ENCODE measurements around the gene PADI2. TPM values are rescaled to one million over a fixed set of nuclear protein-coding genes. Genes with fewer than 3 reads are reported as not detected.

Gene PADI2
- 8.6 TPM for total RNA-seq

- peak; percentile 63 for DNase-seq (ENCODE audit: low spot score)
Observed at GRCh38 chr1:17119076-17119772, at the start of gene PADI2. Gene PADI2, minus strand, starts transcription at chr1:17119451. Its CDS starts 80 bp downstream, at chr1:17119371.

DNA sequence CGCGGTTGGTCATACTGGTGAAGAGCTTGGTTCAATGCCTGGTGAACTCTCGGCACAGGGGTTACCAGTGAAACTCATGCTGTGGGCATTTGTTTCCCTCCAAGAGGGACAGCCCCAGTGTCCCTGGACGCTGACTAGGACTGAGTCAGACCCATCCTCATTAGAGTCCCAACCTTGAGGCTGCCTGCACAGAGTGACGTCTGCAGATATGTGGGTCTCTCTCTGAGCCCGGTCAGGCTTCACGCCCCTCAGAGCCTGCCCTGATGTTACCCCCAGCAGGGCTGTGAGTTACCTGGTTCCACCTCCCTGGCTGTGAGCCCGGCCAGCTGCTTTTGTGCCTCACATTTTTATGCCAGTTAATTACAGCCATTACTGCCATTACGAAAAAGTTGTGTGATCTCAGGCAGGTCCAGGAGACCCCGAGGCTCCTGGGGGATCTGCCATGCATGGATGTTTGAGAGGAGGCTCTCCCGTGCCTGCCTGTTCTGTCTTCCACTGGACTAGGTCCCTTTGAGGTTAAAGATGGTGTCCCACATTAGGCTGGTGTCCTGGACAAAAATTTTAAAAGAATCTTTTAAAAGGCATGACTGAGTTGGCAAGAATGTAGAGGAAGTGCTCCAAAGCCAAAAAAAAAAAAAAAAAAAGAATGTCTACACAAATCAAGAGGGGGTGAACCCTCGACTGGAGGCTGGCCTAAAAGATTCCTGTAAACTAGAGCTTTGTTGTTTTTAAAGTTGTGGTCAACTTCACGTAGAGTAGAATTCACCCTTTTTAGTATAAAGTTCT lies 49.0 kb upstream of the PADI2 start:
- DNase-seq (ENCODE audit: low spot score), result no peak

DNA sequence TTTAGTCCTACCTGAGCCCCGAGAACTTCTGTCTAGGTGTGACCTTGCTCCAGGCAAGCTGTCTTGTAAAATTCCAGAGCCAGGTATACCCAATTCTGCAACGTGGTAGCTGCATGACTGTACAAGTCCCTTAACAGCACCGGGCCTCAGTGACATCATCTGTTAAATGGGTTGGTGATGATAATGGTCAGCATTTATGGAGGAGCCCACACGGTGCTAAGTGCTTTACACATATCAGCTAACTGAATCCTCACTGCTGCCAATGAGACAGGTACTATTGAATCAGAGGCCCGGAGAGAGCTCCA lies 48.5 kb upstream of the PADI2 start:
- DNase-seq (ENCODE audit: low spot score), result no peak

DNA sequence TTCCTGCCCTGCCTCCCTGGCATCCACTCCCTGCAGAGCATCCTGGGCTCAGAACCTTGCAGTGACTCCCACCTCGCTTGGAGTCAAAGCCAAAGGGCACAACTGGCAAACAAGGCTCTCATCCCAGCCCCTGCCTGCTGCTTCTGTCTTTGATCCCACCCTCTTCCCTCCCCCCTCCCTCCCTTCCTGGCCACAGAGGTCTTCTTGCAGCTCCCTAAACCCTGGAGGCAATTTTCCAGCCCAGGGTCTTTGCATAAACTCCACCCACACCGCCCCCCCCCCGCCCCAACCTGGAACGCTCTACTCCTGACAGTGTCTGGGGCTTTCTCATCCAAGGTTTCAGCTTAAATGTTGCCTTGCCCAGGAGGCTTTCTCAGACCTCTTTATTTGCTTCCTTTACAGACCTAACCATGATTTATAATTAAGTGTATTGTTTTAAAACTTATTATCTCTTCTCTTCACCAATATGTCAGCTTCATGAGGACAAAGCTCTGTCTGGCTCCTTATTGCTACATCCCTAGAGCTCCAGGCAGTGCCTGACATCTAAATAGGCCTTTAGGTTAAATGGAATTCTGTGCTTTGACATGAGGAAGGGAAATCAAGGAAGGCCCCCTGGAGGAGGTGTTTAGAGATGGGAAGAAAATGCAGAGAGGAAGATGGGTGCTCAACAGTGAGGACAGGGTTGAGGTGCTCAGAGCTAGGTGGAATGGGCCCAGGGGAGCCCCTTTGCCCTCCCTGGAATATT lies 48.0 kb upstream of the PADI2 start:
- no peak for DNase-seq (ENCODE audit: low spot score)

- no peak for DNase-seq (ENCODE audit: low spot score)
Observed at GRCh38 chr1:17165823-17166222, 46.6 kb upstream of the PADI2 start.

DNA sequence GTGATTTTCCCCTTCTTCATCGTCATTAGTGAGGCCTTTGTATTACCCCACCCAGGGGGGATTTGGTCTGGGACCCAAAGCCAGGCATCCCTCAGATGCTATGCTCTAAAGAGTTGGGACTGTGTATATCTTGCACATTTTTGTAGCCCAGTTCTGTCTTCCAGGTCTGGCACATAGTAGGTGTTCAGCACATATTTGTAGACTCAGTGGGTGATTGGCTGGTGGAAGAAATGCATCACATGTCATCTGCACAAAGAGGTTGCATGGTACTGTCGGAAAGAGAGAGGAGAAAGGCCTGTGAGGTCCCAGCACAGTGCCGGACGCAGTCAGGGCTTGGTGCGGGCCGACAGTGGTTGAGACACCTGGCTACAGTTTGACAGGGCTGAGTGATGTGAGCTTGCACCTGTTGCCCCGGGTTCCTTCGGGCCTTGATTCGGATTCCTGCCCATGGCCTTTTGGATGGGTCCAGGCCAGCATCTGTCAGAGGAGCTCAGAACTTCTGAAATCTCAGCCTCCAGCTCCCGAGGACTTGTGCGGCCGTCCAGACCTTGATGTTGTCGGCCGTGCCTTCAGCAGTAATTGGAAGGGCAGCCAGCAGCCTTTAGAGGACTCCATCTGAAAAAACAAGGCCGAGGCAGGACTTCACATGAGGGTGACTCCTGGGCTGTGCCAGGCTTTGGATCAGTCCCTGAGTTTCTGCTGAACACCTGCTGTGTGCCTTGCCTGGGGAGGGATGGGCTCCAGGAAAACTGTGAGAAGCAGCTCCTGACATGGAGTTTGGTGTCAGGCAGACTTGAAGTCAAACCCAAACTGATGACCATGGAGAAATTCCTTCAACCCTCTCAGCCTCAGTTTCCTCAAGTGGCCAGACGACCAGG lies 44.8 kb upstream of the PADI2 start:
- DNase-seq (ENCODE audit: low spot score), result no peak

- DNase-seq (ENCODE audit: low spot score), result no peak
Observed at GRCh38 chr1:17163371-17163770, 44.1 kb upstream of the PADI2 start.

GRCh38 chr1:17162941-17163340 lies 43.7 kb upstream of the PADI2 start:
- DNase-seq (ENCODE audit: low spot score), result no peak

DNA sequence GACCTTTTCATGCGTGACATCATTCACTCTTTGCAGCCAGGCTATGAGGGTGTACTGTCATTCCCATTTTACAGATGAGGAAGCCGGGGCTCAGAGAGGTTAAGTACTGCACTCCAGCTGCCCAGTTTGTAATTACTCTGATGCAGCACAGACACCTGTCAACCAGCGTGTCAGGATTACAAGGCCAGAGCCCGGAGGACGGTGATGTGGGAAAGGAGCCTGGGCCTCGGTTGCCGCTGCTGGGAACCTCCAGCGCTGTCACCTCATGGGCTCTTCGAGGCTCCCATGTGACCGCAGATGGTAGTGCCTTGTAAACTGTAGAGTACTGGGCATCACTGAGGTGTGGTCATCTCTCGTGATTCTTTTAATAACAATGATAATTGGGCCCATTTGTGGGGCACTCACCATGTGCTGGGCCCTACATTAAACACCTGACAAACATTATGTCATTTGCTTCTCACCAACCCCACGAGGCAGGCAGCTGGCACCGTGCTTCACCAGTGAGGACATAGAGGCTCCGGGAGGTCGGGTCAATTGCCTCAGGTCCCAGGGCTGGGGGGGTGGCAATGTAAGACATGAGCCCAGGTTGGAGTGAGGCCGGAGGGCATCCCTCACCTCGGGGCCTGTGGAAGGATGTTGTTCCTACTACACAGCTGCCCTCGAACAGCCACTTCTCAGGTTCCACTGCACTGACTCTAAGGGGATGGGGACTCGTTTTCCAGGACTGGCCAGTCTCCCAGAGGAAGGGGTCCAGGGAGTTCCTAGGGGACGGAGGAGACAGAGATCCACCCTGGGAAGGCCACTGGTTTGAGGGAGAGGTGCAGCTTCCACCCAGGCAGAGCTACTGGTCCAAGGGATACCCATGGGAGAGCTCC lies 42.9 kb upstream of the PADI2 start:
- no peak for DNase-seq (ENCODE audit: low spot score)

DNA sequence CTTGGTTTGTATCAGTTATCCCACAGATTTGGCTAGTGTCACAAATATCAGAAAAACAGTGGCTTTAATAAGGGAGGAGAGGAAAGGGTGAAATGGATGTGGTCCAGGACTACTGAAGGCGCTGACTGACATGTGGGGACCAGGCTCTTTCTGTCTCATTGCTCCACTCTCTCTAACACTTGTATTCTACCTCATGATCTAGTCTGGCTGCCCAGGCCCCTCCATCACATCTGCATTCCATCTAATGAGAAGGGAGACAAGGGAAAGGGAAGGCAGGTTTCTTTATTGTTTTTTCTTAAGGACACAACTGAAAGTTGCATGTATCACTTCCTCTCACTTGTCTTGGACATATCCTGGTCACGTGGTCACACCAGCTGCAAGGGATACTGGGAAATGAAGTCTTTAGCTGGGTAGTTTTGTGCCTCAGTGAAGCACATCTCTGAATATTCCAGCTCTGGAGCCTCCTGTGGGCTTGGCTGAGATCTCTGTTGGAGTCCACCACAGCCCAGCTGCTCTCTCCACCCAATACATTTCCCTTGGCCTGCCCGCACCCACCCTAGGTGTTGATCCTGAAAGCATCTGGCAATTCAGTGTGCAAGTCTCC lies 42.0 kb upstream of the PADI2 start:
- DNase-seq (ENCODE audit: low spot score), result no peak

- no peak for DNase-seq (ENCODE audit: low spot score)
Observed at GRCh38 chr1:17158961-17159360, 39.7 kb upstream of the PADI2 start.

DNA sequence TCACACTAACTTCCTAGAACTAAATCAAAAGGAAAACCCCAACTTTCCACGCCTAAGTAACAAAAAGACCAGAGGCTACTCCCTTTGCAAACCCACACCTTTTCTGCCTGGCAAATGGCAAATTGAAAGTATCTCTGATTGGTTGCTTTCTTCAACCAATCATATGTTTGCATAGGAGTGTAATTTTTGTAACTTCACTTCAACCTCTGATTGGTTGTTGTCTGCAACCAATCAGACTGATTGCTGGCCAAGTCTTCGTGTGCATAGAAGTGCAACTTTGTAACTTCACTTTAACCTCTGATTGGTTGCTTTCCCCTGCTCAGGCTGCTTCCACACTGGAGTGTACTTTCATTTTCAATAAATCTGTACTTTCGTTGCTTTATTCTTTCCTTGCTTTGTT lies 36.9 kb upstream of the PADI2 start:
- DNase-seq (ENCODE audit: low spot score), result no peak

DNA sequence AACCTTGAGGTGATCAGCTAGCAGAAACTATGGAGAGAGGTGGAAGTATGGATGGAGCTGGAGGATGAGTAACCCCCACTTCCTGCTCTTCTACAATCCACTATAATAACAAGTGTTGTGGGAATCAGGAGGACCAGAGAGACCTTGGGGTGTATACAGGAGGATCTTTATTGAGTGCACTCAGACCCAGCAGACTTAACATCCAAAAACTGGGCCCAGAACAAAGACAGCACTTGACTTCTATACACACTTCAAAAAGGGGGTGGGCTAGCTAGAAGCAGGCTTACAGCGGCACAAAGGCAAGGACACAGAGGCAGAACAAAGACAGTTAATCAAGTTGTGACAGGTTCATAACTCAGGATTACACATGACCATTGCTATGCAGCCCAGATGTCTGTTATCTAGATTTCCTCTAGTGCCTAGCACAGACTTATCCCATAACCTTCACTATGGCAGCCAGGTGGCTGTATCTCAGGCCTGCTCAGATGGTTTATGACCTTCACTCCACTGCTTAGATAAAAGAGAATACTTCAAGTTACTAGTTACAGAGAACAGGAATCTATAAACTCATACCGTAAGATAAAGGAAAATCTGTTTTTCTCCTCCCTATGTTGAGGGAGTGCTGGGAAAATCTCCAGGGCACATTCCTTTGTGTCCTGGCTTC lies 36.1 kb upstream of the PADI2 start:
- no peak for DNase-seq (ENCODE audit: low spot score)

GRCh38 chr1:17149771-17150170 lies 30.5 kb upstream of the PADI2 start:
- no peak for DNase-seq (ENCODE audit: low spot score)

DNA sequence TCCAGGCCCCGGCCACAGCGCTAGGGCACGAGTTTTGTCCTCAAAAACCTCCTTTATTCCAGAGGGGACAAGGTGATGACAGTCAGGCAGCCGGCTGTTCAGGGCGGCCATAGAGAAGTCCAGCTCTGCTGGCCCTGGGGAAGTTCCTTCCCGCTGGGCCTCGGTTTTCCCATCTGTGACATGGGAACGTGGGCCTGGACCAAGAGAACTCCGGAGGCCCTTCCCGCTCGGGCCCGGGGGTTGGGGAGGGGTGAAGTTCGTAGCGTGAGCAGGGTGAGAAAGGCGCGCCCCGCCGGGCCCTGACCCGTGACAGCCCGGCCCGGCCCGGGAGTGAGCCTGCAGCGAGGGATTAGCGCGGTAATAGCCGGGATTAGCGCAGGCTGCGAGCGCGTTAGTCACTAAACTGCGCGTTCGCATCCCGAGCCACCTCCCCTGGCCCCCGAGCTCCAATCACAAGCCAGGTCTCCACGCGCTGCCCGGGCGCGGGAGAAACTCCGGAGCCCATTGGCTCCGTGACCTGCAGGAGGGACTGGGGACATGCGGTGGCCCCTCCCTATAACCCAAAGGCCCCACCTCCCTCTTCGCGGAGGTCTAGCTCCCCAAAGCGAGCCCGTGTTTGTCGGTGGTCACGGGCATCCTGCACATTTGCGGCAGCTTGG lies 29.8 kb upstream of the PADI2 start:
- DNase-seq (ENCODE audit: low spot score), result no peak

GRCh38 chr1:17145648-17146047 lies 26.4 kb upstream of the PADI2 start:
- DNase-seq (ENCODE audit: low spot score), result no peak

DNA sequence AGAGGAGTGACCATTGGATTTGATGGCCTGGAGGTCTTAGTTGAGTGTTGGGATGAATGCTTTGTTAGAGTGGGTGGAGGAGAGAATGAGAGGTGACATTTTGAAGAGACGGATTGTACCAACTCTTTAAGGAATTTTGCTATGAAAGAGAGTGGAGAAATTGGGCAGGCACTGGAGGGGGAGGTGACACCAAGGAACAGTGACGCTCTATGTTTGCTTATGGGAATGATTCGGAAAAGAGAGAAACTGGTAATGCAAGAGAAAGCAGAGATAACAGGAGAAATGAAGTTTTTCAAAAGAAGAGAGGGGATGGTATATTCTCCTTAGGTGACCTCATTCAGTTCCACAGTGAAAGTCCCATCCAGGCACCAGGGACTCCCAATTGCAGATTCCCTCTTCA lies 24.5 kb upstream of the PADI2 start:
- DNase-seq (ENCODE audit: low spot score), result no peak

DNA sequence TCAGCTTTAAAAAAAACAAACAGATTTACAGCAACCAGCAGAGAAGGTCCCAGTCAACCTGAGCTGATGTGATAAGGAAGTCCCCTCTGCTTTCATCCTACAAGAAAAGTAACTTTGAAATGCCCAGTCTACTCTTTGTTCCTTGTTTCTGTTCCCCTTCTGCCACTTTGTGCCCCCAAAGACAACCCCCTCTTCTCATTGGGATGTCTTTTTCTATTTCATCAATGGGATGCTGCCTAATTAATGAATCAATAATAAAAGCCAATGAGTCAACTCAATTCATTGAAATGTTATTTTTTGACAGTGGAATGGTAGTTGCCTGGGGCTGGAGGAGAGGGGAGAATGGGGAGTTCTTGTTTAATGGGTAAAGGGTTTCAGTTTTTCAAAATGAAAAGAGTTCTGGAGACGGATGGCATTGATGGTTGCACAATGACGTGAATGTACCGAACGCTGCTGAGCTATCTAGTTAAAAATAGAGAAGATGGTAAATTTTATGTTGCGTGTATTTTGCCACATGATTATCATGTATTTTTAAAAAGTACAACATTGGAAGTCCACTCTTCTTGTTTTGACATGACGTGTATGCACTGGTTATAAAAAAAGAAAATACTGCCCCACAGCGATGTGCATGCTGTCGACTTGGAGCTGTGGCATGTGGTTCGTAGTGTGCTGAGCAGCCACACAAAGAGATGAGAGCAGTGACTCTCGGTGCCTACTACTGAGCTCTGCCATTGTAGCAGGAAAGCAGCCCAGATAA lies 22.4 kb upstream of the PADI2 start:
- DNase-seq (ENCODE audit: low spot score), result no peak

DNA sequence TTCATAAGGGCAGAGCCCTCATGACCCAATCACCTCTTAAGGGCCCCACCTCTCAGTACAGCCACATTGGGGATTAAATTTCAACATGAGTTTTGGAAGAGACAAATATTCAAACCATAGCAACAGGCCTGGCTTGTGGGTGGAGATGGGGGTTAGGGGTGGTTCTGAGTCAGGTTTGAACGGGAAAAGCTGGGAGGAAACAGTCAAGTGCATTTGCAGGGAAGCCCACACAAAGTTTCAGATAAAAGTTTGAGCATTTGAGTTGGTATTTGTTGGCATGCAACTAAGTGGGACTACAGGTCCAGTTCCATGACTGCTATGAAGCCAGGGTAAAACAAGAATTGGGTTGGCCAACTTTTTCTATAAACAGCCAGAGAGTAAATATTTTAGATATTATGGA lies 21.0 kb upstream of the PADI2 start:
- DNase-seq (ENCODE audit: low spot score), result no peak
